ENCODE data around the gene ACTR2. TPM values are rescaled to one million over a fixed set of nuclear protein-coding genes. Genes with fewer than 3 reads are reported as not detected.

ACTR2 gene
- total and polyA plus RNA-seq, 2 of the 13 experiments (the other 11 are each of a cell fraction or from before 2014, with no cell fraction given) = 51.2 to 100 TPM

DNA sequence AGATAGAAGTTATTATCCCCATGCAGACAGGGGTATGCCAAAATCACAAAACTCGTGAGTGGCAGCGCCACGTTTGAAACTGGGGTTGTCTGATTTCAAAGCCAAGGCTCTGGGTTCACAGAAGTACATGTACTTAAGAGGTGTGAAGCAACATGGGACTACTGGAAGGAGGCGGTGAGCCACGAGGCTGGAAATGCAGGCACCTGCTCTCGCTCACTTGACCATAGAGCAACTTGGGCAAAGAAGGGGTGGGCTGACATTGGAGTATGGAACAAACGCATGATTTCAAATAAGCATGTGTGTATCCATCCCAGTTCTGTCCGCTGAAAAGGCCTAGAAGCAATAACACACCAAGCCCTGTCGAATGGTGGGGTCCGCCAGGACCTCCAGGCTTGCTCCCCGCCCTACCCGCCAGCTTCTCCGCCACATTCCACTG is 593 bp upstream of the ACTR2 start (continued):
- TF ChIP-seq ZNF597 (CRISPR knock-in tag; IDR thresholded peaks at IDR 0.05) = no peak
- TF ChIP-seq ZNF207 (IDR thresholded peaks at IDR 0.05; ENCODE audit: borderline replicate concordance) = no peak
- TF ChIP-seq SNRNP70 (IDR thresholded peaks at IDR 0.05; ENCODE audit: low read depth, low read length) = no peak
- TF ChIP-seq HOXA3 (CRISPR knock-in tag; IDR thresholded peaks at IDR 0.05) = no peak
- 0 out of 2 replicates have a peak, but pooled peaks have one; percentile 32 for TF ChIP-seq PPARG (CRISPR knock-in tag; conservative IDR thresholded peaks at IDR 0.05)
- no peak for TF ChIP-seq ZNF749 (CRISPR knock-in tag; IDR thresholded peaks at IDR 0.05; ENCODE audit: borderline replicate concordance)
- 0 out of 2 replicates have a peak, but pooled peaks have one; percentile 66 for TF ChIP-seq ZNF17 (CRISPR knock-in tag; IDR thresholded peaks at IDR 0.05)
- TF ChIP-seq ZNF296 (CRISPR knock-in tag; conservative IDR thresholded peaks at IDR 0.05) = no peak
- TF ChIP-seq ZNF235 (CRISPR knock-in tag; IDR thresholded peaks at IDR 0.05; ENCODE audit: borderline replicate concordance) = no peak
- TF ChIP-seq TEAD3 (CRISPR knock-in tag; optimal IDR thresholded peaks at IDR 0.05; ENCODE audit: borderline replicate concordance) = no peak
- TF ChIP-seq SRY (CRISPR knock-in tag; IDR thresholded peaks at IDR 0.05) = no peak
- no peak for TF ChIP-seq ONECUT2 (CRISPR knock-in tag; IDR thresholded peaks at IDR 0.05)
- TF ChIP-seq, protein P1, sequence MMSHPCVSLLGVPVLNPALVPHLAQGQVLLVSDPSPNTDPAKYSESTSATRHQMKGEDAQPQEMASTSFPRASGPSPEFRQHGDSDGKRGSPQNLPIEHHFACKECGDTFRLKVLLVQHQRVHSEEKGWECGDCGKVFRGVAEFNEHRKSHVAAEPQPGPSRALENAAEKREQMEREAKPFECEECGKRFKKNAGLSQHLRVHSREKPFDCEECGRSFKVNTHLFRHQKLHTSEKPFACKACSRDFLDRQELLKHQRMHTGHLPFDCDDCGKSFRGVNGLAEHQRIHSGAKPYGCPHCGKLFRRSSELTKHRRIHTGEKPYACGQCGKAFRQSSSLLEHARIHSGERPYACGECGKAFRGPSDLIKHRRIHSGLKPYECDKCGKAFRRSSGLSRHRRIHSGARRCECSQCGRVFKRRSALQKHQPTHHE (CRISPR knock-in tag; IDR thresholded peaks at IDR 0.05; ENCODE audit: borderline replicate concordance) = no peak
- TF ChIP-seq, protein P2, sequence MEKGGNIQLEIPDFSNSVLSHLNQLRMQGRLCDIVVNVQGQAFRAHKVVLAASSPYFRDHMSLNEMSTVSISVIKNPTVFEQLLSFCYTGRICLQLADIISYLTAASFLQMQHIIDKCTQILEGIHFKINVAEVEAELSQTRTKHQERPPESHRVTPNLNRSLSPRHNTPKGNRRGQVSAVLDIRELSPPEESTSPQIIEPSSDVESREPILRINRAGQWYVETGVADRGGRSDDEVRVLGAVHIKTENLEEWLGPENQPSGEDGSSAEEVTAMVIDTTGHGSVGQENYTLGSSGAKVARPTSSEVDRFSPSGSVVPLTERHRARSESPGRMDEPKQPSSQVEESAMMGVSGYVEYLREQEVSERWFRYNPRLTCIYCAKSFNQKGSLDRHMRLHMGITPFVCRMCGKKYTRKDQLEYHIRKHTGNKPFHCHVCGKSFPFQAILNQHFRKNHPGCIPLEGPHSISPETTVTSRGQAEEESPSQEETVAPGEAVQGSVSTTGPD (CRISPR knock-in tag; IDR thresholded peaks at IDR 0.05) = no peak
- no peak for TF ChIP-seq RORA (CRISPR knock-in tag; IDR thresholded peaks at IDR 0.05)
- no peak for TF ChIP-seq KDM5B (CRISPR knock-in tag; IDR thresholded peaks at IDR 0.05; ENCODE audit: borderline replicate concordance)
- TF ChIP-seq MEF2D (CRISPR knock-in tag; IDR thresholded peaks at IDR 0.05) = no peak
- TF ChIP-seq, protein P3, sequence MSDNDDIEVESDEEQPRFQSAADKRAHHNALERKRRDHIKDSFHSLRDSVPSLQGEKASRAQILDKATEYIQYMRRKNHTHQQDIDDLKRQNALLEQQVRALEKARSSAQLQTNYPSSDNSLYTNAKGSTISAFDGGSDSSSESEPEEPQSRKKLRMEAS (IDR thresholded peaks at IDR 0.05) = peak; percentile 71; the same call in 1 of the 2 replicates
- no peak for TF ChIP-seq ZKSCAN1 (IDR thresholded peaks at IDR 0.05; ENCODE audit: low read length)
- no peak; the same call in 1 of the 2 replicates for TF ChIP-seq MXD4 (CRISPR knock-in tag; IDR thresholded peaks at IDR 0.05)
- no peak for TF ChIP-seq MLLT10 (CRISPR knock-in tag; IDR thresholded peaks at IDR 0.05)
- TF ChIP-seq ZNF660 (CRISPR knock-in tag; IDR thresholded peaks at IDR 0.05; ENCODE audit: borderline replicate concordance, low read depth) = no peak
- no peak for TF ChIP-seq NFYB (CRISPR knock-in tag; IDR thresholded peaks at IDR 0.05)
- TF ChIP-seq ZNF616 (CRISPR knock-in tag; IDR thresholded peaks at IDR 0.05; ENCODE audit: low read depth) = no peak
- TF ChIP-seq, protein P4, sequence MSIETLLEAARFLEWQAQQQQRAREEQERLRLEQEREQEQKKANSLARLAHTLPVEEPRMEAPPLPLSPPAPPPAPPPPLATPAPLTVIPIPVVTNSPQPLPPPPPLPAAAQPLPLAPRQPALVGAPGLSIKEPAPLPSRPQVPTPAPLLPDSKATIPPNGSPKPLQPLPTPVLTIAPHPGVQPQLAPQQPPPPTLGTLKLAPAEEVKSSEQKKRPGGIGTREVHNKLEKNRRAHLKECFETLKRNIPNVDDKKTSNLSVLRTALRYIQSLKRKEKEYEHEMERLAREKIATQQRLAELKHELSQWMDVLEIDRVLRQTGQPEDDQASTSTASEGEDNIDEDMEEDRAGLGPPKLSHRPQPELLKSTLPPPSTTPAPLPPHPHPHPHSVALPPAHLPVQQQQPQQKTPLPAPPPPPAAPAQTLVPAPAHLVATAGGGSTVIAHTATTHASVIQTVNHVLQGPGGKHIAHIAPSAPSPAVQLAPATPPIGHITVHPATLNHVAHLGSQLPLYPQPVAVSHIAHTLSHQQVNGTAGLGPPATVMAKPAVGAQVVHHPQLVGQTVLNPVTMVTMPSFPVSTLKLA (IDR thresholded peaks at IDR 0.05) = peak; percentile 54
- TF ChIP-seq ZNF576 (CRISPR knock-in tag; IDR thresholded peaks at IDR 0.05) = no peak

Measured in HepG2 (cell line).